Breast epithelium (tissue), 3 donors: ENCODE results near the gene IGLON5.

Experiments used
- CTCF ChIP-seq, 3 donors: fragments of 450-650 bp; IDR thresholded peaks; one replicate each; pipeline ENCODE4 v1.5.1; 2016 to 2017; ENCODE audit warnings: antibody characterized with exemption in 3 of 3, mild to moderate bottlenecking in 3 of 3, moderate library complexity in 3 of 3
- POLR2A ChIP-seq: fragments of 450-650 bp; IDR thresholded peaks from one replicate; pipeline ENCODE4 v1.6.1; 2016; ENCODE audit warnings: antibody characterized with exemption, mild to moderate bottlenecking, moderate library complexity
- POLR2AphosphoS5 ChIP-seq, 3 donors: sonication (generic); formaldehyde crosslinking; IDR thresholded peaks; one replicate each; pipeline ENCODE4 v1.6.1; 2017; ENCODE audit warnings: antibody characterized with exemption in 3 of 3

DNA sequence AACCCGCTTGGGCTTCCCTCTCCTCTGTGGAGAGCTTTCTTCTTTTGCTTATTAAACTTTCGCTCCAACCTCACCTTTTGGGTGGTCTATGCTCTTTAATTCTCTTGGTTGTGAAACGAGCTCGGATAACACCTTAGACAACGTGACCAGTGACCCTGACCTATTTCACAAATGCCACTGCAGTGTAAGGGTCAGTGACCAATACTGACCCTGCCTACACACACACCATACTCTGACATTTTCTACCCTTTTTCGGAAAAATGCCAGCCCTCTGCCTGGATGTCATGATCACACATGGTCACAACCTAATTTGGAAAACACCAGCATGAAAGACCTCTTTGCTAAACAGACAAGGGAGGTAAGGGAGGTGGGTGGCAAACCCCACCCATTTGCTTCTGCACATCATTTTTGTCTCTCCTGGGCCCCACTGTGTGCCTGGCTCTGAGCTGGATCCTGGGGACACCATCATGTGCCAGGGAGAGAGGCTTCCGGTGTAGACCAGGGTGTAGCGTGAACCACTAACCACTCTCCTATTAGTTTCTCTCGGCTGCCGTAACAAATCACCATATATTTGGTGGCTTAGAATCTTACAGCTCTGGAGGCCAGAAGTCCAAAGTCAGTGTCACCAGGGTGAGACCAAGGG, 44.8 kb downstream of the IGLON5 start:
- TF ChIP-seq CTCF (IDR thresholded peaks at IDR 0.05) (no peak), POLR2A (no peak), POLR2AphosphoS5 (IDR thresholded peaks at IDR 0.05) (no peak)
